Measurements from ENCODE around the gene CRYGS.
"Not testable (repeated sequence)": the region's sequence is repeated elsewhere in the genome, so short reads cannot be mapped to it uniquely, and the experiment has no call there.

CRYGS gene

DNA sequence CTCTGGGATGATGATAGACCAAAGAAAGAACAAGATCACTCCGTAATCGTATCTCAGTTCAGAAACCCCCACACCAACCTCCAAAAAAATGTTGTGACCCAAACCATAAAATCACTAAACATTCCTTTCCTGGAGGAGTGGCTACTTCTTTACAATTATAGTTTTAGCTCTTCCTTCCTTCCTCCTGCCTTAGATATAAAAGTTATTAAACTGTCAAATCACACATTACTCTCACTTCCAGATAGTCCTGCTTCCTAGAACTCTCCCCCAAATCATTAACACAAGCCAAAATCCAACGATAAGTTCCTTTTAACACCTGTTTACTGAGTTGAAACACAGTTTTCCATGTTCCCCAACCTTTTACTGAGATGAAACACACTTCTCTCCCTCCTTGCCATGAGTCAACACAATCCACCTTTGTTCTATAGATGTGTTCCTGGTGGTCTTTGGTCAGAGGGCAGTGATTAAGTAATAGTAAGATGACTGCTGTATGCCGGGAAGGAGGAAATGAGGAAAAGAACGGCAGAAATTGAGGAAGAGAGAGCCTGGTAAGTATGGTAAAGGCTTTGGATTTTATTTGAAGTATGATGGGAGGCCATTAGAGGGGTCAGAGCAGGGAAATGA is 8.3 kb upstream of the CRYGS start:
- DNase-seq (ENCODE audit: low read depth, low spot score): no peak

DNA sequence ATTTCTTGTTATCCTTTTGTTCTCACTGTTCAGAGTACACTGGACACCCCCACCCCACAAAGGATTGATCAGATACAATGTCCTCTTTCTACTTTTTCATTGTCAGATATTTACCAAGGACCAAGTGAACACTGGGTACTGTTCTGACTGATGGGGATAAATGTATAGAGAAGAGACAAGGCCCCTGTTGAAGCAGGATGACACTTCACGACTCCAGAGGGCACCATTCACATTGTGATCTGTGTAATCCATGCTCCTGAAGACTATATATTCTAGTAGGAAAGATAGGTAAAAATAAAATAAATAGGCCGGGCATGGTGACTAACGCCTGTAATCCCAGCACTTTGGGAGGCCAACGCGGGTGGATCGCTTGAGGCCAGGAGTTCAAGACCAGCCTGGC is 7.2 kb upstream of the CRYGS start:
- no peak for DNase-seq (ENCODE audit: low read depth, low spot score)

DNA sequence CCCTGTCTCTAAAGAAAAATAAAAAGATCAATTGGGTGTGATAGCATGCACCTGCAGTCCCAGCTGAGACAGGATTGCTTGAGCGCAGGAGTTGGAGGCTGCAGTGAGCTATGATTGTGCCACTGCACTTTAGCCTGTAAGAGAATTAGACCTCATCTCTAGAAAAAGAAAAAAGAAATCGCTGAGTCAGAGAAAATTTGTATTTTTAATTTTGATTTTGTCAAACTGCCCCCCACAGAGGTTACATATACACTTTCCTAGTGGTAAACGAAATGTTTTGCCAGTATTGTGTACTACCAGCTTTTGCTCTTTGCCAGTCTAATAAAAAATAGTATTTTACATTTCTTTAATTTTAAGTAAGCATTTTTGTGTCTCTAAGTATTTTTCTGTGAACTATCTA is 5.3 kb upstream of the CRYGS start:
- no peak for DNase-seq (ENCODE audit: low read depth, low spot score)

DNA sequence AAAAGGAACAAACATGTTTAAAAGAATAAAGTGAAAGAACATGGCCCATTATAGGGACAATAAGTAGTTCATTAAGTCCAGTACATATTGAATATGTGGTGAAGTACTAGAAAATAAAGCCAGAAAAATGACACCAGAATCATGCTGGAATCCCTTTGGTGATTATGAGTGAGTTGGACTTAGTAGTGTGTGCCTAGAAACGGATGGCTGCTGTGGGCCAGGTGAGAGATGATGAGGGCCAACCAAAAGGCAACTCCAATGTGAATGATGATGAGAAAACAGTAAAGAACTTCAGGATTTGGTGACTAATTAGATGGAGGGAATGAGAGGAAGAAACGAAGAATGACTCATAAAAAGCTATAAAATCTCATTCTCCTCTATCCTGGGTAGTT is 3.3 kb downstream of the CRYGS start:
- no peak for DNase-seq (ENCODE audit: low read depth, low spot score)

DNA sequence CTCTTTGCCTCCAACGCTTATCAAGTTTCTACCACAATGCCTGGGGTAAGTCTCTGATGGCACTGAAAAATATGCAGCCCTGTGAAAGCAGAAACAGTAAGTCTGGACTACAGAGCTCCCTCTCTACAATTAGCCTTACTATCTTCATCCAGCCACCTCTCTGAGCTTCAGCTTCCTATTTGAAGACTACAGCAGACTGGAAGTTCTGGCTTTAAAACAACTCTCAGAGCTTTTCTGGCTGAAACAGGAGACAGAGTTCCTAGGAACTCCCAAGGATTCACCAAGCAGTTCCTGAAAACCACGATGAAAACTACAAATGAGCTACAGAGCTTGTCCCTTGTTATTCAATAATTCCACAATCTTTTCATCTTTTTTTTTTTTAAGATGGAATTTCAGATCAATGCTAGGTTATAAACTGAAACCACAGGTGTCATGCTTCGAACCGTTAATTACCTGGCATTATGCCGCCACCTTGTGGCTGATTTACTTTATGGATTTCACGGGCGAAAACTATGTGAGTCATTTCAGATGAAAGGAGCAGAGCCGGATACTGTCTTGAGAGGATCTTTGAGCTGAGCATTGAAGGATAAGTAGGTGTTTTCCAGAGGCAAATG is 3.9 kb downstream of the CRYGS start:
- DNase-seq (ENCODE audit: low read depth, low spot score): peak; percentile 91

DNA sequence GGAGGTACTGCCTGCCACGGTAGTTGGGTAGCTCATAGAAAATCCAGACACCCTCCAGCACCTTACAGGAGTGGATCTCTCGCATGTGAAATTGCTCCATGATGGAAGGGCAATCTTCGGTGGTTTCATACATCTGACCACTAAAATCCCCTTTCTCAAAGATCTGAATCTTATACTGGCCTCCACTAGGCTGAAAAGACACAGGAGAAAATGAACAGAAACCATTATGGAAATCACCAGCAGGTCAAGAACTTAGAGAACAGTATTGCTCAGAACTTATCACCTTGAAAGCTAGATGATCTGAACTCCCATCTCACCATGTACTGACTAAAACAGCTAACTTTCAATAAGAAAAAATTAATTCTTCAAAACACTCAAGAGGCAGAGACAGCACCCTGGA is 5.4 kb downstream of the CRYGS start:
- no peak for DNase-seq (ENCODE audit: low read depth, low spot score)

DNA sequence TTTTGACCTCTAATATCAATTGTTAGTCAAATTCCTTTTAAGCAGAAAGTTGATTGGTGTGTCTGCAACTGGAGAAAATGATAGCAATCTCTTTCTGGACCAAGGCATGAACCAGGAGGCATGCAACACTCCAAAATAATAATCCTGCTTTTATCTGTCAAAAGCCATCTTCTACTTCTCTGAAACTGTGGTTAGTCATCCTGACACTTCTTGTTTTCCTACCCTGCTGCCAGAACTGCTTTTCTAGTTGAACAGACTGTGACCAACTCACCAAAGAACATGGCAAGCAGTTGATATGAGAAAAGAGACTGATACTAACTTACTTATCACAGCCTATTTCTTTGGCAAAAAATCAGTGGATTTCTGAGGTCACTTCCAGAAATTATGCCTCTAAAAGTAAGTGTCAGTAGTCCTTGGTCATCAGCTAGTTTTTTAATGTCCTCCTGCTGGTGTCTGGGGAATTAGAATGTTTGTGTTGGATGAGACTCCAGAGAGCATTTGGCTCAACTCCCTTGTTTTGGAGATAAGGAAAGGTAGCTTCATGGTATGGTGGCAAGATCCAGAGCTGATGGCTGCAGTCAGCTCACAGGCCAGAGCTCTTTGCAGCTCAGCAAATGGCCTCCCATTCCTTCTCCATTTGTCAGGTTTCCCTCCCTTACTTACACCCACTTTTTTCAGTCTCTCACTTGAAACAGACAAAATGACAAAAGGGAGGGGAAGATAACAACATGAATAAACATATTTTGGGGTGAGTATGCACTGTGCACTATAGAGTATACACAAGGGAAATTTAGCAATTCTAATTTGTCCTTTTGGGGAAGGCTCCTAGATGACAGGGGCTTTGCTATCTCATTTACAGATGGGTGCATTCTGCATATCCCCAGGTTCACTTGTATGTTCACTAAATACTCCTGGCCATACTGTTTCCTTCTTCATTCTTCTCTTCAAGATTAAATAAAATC is 7.0 kb downstream of the CRYGS start:
- peak; percentile 20 for DNase-seq (ENCODE audit: low read depth, low spot score)

DNA sequence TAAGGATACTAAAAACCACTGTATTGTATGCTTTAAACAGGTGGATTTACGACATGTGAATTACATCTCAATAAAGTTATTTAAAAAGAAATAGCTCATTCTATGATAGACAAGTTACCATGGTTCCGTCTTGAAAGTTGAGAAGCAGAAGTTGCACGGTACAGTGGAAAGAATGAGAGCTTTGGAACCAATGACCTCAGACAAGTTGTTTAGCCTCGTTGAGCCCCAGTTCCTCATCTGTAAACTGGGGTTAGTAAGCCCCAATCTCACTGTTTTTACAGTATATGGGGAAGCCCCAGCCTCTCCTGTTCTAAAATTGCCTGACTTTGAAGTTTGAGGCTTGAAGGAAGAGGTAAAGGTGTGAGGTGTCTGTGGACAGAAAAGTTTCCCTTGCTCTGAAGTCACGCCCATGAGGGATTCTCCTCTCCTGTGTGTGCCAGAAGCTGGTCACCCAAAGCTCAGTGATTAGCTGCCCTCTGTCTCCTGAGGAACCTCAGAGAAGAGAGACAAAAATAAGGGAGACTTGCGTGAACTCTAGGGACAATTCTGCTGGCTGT is 10.0 kb downstream of the CRYGS start:
- DNase-seq (ENCODE audit: low read depth, low spot score): no peak

DNA sequence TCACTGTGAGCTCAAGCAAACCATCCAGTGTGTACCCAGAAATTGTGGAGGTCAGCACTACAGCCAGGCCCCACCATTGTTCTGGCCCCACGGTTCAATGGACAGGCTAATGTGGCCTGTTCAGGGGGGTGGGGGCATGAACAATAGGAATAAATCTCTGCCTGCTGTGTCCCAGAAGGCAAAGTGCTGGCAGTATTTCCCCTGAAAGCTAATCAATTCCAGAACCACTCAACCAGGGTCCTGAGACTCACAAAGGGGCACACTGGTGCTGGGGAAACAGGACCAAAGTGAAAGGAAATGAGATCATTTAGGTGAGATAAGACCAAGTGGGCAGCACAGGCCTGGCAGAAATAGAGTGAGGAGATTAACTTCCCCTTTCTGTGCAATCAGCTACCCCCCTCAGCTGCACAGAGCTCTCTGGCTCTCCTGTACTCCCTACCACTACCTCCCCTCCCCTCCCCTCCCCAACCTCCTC is 11.5 kb downstream of the CRYGS start:
- DNase-seq (ENCODE audit: low read depth, low spot score): no peak

DNA sequence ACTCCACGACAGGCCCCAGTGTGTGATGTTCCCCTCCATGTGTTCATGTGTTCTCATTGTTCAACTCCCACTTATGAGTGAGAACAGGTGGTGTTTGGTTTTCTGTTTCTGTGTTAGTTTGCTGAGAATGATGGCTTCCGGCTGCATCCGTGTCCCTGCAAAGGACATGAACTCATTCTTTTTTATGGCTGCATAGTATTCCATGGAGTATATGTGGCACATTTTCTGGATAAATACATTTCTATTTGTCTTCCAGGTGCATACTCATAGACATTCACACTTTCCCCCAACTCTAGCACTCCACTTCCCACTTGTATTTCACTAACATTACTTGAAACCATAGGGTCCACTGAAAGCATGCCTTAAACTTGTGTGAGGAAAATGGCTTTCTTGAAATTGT is 12.5 kb downstream of the CRYGS start:
- DNase-seq (ENCODE audit: low read depth, low spot score): not testable (repeated sequence)

DNA sequence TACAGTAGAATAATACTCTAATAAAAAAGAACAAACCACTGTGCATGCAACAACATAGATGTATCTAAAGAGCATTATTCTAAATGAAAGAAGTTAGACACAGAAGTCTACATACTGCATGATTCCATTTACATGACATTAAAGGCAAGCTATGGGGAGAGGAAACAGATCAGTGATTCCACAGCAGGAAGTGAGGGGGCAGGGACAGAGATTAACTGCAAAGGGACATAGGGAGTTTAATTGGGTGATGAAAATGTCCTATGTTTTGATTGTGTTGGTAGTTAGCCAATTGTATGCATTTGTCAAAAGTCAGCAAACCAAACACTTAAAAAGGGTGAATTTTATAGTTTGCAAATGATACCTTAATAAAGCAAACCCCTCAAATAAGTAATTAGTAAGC is 13.8 kb downstream of the CRYGS start:
- DNase-seq (ENCODE audit: low read depth, low spot score): no peak

DNA sequence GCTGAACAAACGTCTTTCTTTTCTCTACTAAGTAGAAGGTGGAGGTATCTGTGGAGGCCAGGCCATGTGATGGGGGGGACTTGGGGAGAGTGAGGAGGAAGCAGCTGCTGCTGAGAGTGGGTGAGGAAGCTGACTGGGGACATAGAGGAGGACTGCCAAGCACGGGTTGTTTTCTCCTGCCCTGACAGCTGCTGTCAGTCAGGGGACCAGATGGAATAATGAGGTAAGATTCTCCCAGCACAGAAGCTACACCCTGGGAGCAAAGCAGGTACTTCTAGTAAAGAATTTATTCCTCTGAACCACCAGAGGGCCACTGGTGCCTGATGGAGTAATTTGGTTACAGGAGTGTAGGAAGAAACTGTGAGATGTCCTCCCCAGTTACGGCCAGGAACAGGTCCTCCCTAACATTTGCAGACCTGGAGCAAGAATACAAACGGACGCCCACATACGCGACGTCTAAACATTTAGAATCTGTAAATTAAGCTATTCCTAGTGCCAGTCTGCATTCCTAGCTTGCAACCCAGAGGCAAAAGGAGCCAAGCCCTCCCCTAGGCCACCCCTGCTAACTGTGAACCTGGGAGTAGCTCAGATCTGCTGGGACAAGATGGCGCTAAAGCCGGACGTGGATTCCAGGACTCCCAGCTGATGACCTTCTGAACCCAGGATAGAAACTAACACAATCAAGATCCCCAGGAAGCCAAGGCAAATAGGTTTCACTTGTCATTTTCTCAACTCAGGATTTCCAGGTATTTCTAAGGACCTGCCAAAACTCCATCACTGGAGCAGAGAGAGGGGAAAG is 14.8 kb downstream of the CRYGS start:
- DNase-seq (ENCODE audit: low read depth, low spot score): no peak

DNA sequence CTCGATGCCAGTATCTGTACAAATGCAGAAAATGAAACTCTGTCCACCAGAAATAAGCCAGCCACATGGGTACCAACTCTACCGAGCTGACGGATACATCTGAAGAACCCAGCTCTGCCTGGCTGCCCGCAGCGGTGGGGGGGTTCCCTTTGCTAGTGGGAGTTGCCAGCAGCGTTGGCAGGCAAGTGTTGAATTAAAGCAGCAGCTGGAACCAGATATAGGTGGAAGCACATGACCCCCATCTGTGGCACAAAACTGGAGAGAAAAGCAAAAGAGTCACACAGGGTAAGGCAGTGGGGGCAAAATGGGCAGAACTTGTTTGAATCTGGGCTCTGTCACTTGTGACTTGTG is 17.9 kb downstream of the CRYGS start:
- DNase-seq (ENCODE audit: low read depth, low spot score): no peak

DNA sequence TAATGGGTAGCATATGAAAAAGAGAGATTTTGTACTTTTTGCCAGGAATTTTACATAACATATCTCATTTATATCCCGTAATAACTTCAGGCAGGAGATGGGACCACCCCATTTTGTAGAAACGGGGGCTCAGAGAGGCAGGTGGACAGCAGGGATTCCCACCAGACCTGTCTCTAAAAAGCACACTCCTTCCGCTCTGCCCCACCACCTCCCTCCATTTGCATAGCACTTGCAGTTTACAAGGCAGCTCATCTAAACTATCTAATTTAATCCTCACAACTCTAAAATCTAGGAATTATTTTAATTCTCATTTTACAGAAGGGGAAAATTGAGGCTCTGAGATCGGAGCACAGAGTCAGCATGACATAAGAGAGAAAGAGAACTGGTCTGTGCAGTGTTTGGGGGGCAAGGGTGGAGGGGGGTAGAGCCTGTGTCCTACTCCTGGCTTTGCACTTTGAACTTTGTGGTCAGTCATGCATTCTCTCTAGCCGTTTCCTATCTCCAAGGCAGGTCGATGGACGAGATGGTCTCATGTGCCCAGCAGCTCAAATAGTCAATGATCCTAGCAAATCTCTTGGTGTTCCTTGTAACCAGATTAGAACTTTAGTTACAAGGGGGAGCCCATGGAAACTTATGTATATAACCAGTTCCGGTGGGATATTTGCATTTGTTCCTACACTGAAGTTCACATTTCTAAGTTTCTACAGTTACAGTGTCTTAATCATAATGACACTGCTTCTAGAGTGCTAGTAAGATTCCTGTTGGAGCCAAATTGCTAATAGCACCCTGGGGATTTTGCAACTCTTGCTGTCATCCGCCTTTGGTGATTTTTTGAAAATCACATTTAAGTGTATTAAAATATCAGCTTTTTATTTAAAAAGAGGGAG is 18.6 kb downstream of the CRYGS start:
- no peak for DNase-seq (ENCODE audit: low read depth, low spot score)

DNA sequence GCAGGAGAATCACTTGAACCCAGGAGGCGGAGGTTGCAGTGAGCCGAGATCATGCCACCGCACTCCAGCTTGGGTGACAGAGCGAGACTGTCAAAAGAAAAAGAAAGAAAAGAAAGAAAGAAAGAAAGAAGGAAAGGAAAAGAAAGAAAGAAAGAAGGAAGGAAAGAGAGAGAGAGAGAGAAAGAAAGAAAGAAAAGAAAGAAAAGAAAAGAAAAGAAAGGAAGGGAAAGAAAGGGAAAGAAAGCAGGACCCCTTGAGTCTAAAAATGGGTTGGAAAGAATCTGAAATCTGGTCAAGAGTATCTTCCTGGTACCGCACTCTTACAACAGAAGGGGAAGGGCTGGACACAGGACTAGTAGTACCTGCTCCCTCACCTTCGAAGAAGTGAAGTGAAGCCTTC is 19.6 kb downstream of the CRYGS start:
- no peak for DNase-seq (ENCODE audit: low read depth, low spot score)

DNA sequence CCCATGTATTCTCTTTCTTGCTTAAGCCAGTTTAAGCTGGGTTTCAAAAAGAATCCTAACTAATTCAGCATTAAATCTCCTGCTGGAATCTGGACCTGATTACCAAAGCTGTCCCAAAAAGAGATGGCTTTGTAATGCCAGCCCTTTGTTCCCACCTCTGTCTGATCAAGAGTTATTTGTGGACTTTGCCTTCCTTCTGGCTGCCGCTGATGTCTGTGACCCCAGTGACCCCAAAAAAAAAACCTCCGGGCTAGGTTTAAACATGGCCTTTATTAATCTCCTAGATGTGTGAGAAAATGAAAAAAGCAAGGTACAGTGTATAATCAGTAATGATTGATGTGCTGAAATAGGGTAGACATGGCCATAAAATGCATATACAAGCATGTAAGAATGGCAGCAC is 20.7 kb downstream of the CRYGS start:
- no peak for DNase-seq (ENCODE audit: low read depth, low spot score)

DNA sequence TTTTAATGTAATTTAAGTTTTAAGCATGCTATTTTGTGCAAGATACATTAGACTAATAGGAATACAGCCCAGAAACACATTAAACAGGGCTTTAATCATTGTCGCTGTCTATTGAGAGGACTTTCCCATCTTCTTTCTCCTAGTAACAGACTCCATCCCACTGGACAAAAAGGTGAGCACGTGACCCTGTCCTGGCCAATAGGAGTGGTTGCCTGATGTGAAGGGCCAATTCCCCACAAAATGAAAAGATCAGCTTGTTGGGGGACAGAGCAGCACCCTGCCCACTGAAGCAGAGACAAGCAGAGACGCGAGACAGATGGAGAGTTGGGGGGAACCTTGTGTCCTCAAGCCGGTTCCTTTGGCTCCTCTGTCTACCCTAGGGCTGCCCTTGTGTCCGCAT is 21.2 kb downstream of the CRYGS start:
- DNase-seq (ENCODE audit: low read depth, low spot score): no peak

DNA sequence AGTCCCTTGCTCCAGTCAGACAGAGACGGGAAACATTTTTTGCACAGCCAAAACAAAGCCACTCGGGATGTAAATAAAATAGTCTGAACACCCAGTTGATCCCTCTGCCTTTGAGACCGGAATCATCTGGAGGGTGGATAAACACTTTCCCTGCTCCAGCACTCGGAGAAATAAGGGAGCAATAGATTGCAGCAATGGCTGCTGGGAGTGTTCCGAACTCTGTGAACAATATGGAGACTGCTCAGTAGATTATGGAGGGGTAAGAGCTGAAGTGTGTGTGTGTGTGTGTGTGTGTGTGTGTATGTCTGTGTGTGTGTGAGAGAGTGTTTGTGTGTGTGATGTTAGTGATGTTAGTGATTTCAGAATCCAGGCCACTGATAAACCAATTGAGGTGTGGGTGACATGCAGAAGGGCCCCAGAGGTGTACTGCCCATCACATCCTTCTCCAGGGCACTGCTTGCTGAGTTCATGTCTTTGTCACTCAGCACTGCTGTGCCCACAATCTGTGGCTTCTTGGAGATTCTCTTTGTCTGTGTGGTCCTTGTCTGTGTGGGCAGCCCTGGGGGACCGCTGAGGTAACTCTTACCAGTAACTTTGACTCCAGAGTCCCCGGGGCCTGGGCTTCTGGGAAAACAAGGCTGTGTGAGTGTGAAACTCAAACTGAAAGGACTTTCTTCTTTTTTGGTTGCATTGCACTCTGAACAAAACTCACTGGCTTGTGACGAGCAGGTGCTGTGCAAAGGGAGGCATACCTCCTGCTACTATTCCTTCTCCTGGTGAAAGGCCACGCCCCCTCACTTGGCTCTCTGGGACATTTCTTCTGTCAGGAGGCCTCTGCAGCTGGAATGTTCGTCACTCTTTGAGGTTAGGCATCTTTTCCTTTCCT is 23.0 kb downstream of the CRYGS start:
- no peak for DNase-seq (ENCODE audit: low read depth, low spot score)

DNA sequence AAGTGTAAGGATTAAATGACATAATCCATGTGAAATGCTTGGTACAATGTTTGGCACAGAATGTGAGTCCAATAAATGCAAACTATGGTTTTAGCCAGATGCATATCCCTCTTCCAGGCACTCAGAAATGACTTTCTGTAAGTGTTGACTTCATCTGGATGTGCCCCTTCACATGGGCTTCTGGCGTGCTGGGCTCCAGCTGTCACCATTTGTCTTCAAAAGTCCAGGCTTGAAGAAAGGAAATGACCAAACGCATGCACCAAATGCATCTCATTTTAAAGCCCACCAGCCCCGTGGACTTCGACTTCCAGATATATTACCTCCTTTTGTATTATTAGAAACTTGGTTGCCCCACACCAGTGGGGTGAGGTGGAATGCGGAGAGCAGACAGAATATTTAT is 23.7 kb downstream of the CRYGS start:
- no peak for DNase-seq (ENCODE audit: low read depth, low spot score)

All from astrocyte of the hippocampus (primary cell).